DOHH2 (cell line): Measurements from ENCODE around the gene PAPLN.

ENCODE experiments used
- H3F3A ChIP-seq: fragments of 200-600 bp; sonication (generic), shearing (Covaris generic); 2 replicates; pipeline ENCODE4 v1.6.0; 2016; ENCODE audit warnings: antibody characterized with exemption, mild to moderate bottlenecking; ENCODE audit not compliant: control insufficient read depth, insufficient read depth
- H3K27ac ChIP-seq: fragments of 200-600 bp; sonication (generic); 2 replicates; pipeline ENCODE4 v1.5.1; 2014; ENCODE audit warnings: low read depth, mild to moderate bottlenecking, low read length, moderate library complexity
- H3K27me3 ChIP-seq: fragments of 200-600 bp; sonication (generic); 2 replicates; pipeline ENCODE4 v1.6.1; 2014; ENCODE audit warnings: mild to moderate bottlenecking, low read length, mixed read lengths; ENCODE audit not compliant: control insufficient read depth
- H3K36me3 ChIP-seq: fragments of 200-600 bp; sonication (generic); 2 replicates; pipeline ENCODE4 v1.6.1; 2014; ENCODE audit warnings: mild to moderate bottlenecking, low read length, moderate library complexity, mixed read lengths; ENCODE audit not compliant: control insufficient read depth
- H3K4me1 ChIP-seq: fragments of 200-600 bp; sonication (generic); 2 replicates; pipeline ENCODE4 v1.6.1; 2014; ENCODE audit warnings: mild to moderate bottlenecking, low read length, mixed read lengths; ENCODE audit not compliant: control insufficient read depth
- H3K4me2 ChIP-seq: fragments of 200-600 bp; sonication (generic); 2 replicates; pipeline ENCODE4 v1.6.0; 2014; ENCODE audit warnings: mild to moderate bottlenecking, low read length, moderate library complexity
- H3K4me3 ChIP-seq: fragments of 200-600 bp; sonication (generic); 2 replicates; pipeline ENCODE4 v1.5.1; 2014; ENCODE audit warnings: mild to moderate bottlenecking, low read length, mixed read lengths
- H3K79me2 ChIP-seq: fragments of 200-600 bp; sonication (generic); 2 replicates; pipeline ENCODE4 v1.6.1; 2014; ENCODE audit warnings: mild to moderate bottlenecking, low read length, mixed read lengths; ENCODE audit not compliant: control insufficient read depth
- H3K9me2 ChIP-seq: fragments of 200-600 bp; sonication (generic); replicated peaks from 2 replicates; pipeline ENCODE4 v1.6.1; 2014; ENCODE audit warnings: mild to moderate bottlenecking, low read length, mixed read lengths; ENCODE audit not compliant: control insufficient read depth
- H3K9me3 ChIP-seq: fragments of 200-600 bp; sonication (generic); 2 replicates; pipeline ENCODE4 v1.6.1; 2014; ENCODE audit warnings: antibody characterized with exemption, low read length, mixed read lengths; ENCODE audit not compliant: control insufficient read depth, insufficient read depth
- H4K20me1 ChIP-seq: fragments of 200-600 bp; sonication (generic); 2 replicates; pipeline ENCODE4 v1.6.0; 2014; ENCODE audit warnings: low read depth, mild to moderate bottlenecking, antibody characterized with exemption, low read length, moderate library complexity; ENCODE audit not compliant: control insufficient read depth, insufficient read depth
- EZH2phosphoT487 ChIP-seq: fragments of 200-600 bp; sonication (generic); IDR thresholded peaks from 2 replicates; pipeline ENCODE4 v1.6.1; 2017; ENCODE audit warnings: borderline replicate concordance, mild to moderate bottlenecking, antibody characterized with exemption, low read length, moderate library complexity, mixed read lengths
- TF ChIP-seq, protein P1 (sequence below): fragments of 200-600 bp; sonication (generic); IDR thresholded peaks from one replicate; pipeline ENCODE4 v1.5.1; 2014; ENCODE audit warnings: antibody characterized with exemption, mild to moderate bottlenecking, low read depth, low read length; ENCODE audit not compliant: poor library complexity, severe bottlenecking

The PAPLN gene

DNA sequence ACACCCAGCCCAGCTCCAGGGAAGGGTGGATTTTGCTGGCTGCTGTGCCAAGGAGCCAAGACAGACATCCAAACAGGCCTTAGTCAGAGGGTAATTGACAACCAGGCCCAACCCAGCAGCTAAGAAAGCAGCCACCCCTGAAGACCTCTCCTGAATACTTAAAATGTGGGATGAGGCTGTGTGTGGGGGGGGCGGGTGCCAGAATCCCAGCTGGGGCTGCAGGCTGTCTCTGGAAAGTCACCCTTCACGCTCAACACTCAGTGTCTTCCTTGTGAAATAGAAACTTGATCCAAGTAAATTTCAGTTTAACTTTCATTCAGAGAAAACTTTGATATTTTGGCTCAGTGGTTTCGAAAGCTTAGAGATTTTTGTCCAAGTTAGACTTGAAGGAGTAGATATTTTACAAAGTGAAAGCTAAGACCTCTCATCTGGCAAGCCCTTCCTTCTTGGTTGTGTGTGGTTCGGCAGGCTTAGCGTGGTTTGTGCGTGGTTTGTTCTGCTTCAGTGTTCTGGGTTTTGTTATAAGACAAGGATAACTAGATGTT is 5.1 kb downstream of the PAPLN start:
- Histone ChIP-seq H3K36me3 (no peaks in the 10 kb centered on the region), H3K4me1 (peaks cover 55% of the 10 kb centered on the region), H3K27ac (no peak overlapping the region), H3K9me2 (no peaks in the 10 kb centered on the region), H3K79me2 (no peaks in the 10 kb centered on the region), H4K20me1 (no peaks in the 10 kb centered on the region), H3K9me3 (no peaks in the 10 kb centered on the region), H3K4me3 (no peak overlapping the region), H3K4me2 (no peak overlapping the region), H3F3A (peaks cover 19% of the 10 kb centered on the region), H3K27me3 (peaks cover 67% of the 10 kb centered on the region)
- TF ChIP-seq EZH2phosphoT487 = no peak
- TF ChIP-seq, protein P1, sequence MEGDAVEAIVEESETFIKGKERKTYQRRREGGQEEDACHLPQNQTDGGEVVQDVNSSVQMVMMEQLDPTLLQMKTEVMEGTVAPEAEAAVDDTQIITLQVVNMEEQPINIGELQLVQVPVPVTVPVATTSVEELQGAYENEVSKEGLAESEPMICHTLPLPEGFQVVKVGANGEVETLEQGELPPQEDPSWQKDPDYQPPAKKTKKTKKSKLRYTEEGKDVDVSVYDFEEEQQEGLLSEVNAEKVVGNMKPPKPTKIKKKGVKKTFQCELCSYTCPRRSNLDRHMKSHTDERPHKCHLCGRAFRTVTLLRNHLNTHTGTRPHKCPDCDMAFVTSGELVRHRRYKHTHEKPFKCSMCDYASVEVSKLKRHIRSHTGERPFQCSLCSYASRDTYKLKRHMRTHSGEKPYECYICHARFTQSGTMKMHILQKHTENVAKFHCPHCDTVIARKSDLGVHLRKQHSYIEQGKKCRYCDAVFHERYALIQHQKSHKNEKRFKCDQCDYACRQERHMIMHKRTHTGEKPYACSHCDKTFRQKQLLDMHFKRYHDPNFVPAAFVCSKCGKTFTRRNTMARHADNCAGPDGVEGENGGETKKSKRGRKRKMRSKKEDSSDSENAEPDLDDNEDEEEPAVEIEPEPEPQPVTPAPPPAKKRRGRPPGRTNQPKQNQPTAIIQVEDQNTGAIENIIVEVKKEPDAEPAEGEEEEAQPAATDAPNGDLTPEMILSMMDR = no peak

DNA sequence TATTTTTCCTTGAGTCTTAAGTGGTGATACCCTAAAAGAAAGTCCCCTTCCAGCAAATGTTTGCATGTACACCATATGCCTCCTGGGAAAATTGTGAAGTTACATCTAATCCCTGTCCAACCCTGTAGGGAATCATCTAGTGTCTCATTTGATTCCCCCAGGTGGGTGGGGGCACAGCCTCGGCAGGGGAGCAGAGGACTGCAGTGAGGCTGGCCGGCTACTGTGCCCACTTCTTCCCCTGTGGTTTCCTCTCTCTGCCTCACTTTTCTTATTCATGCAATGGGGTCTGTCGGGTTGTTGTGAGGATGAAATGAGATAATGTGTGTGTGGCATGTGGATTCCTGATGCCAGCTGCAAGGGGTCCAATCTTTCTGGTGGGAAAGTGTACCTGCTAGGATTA is 6.0 kb downstream of the PAPLN start:
- TF ChIP-seq, protein P1 = no peak
- TF ChIP-seq EZH2phosphoT487 = no peak
- no peaks in the 10 kb centered on the region for H3K36me3 ChIP-seq
- H3K4me2 ChIP-seq = no peak overlapping the region
- no peaks in the 10 kb centered on the region for H3K9me2 ChIP-seq
- no peaks in the 10 kb centered on the region for H3K79me2 ChIP-seq
- no peaks in the 10 kb centered on the region for H3K9me3 ChIP-seq
- H3K27ac ChIP-seq = no peak overlapping the region
- H4K20me1 ChIP-seq = no peaks in the 10 kb centered on the region
- no peak overlapping the region for H3K4me3 ChIP-seq
- H3K4me1 ChIP-seq = peaks cover 55% of the 10 kb centered on the region
- peaks cover 58% of the 10 kb centered on the region for H3K27me3 ChIP-seq
- H3F3A ChIP-seq = peaks cover 19% of the 10 kb centered on the region

DNA sequence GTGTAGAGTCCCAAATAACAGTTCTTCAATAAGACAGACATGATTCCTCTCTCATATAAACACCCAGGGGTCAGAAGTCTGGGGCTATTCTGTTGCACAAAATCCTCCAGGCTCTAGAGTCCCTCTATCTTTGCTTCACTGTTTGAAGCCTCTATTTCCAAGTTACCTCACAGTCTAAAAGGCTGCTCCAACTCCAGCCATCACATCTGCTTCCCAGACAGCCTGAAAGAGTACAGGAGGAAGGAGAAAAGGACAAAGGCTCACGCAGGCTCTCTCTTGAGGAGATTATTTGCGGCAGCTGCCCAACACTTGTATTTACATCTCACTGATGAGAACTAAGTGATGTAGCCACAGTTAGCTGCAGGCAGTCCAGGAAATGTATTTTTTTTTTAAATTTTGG is 6.4 kb downstream of the PAPLN start:
- Histone ChIP-seq H4K20me1 (no peaks in the 10 kb centered on the region), H3K27me3 (peaks cover 54% of the 10 kb centered on the region), H3K79me2 (no peaks in the 10 kb centered on the region), H3K9me2 (no peaks in the 10 kb centered on the region), H3K4me1 (peaks cover 56% of the 10 kb centered on the region), H3K4me3 (no peak overlapping the region), H3K27ac (no peak overlapping the region), H3F3A (peaks cover 19% of the 10 kb centered on the region), H3K36me3 (no peaks in the 10 kb centered on the region), H3K9me3 (no peaks in the 10 kb centered on the region), H3K4me2 (no peak overlapping the region)
- TF ChIP-seq, protein P1 = no peak
- TF ChIP-seq EZH2phosphoT487 = no peak
